Vagina (tissue), 2 donors: ENCODE measurements around the gene SRRD. TPM values are rescaled to one million over a fixed set of nuclear protein-coding genes. Genes with fewer than 3 reads are reported as not detected.

ENCODE experiments used
- DNase-seq, 2 donors: peaks; one replicate each; pipeline ENCODE4 v3.0.0-alpha.2; 2017; ENCODE audit errors: extremely low spot score in 2 of 2
- H3K27ac ChIP-seq: fragments of 200-600 bp; sonication (generic); one replicate; pipeline ENCODE4 v1.5.1; 2019
- H3K27me3 ChIP-seq: fragments of 200-600 bp; sonication (generic); one replicate; pipeline ENCODE4 v1.5.1; 2019
- H3K36me3 ChIP-seq, 2 donors: fragments of 200-600 bp; sonication (generic); one replicate each; pipeline ENCODE4 v1.5.1; 2017 to 2019
- H3K4me1 ChIP-seq: fragments of 200-600 bp; sonication (generic); one replicate; pipeline ENCODE4 v1.5.1; 2019
- H3K4me3 ChIP-seq, 2 donors: fragments of 200-600 bp; sonication (generic); 1 replicate in 1 of 2; 2 replicates in 1 of 2; pipeline ENCODE4 v1.5.1; 2016 to 2019
- H3K9me3 ChIP-seq: fragments of 200-600 bp; sonication (generic); one replicate; pipeline ENCODE4 v1.5.1; 2019
- CTCF ChIP-seq, 3 experiments: fragments of 450-650 bp in 2 of 3; fragments of 200-600 bp in 1 of 3; sonication (generic) in 1 of 3; IDR thresholded peaks; one replicate each; pipeline ENCODE4 v1.5.1; 2017 to 2019; ENCODE audit warnings: antibody characterized with exemption in 3 of 3, mild to moderate bottlenecking in 2 of 3, moderate library complexity in 2 of 3
- POLR2A ChIP-seq, 2 donors: fragments of 450-650 bp; IDR thresholded peaks; one replicate each; pipeline ENCODE4 v1.6.1; 2017; ENCODE audit warnings: antibody characterized with exemption in 2 of 2, mild to moderate bottlenecking in 2 of 2, moderate library complexity in 2 of 2
- POLR2AphosphoS5 ChIP-seq, 2 donors: sonication (generic); formaldehyde crosslinking; IDR thresholded peaks; one replicate each; pipeline ENCODE4 v1.9.0; 2017; ENCODE audit warnings: antibody characterized with exemption in 2 of 2, mild to moderate bottlenecking in 2 of 2, low read depth in 1 of 2; ENCODE audit not compliant: insufficient read depth in 1 of 2
- intact Hi-C: fragments of 100-400 bp; cut with DNase I; formaldehyde crosslinking; loops from one replicate; pipeline ENCODE4 v1.15.1; 2023
- total RNA-seq: library from RNA; depleted of rRNA; stranded (reverse); fragments of >200 nt; gene quantifications from one replicate; pipeline ENCODE4 v1.2.3, GENCODE V29; 2016

SRRD gene
- total RNA-seq, 1 donor from 2014 or later, result 11.0 TPM

- Histone ChIP-seq H3K27me3 (no peaks in the 10 kb centered on the region), H3K9me3 (no peaks in the 10 kb centered on the region), H3K4me3 (peak overlapping the region; percentile 68 to 99), H3K27ac (peak overlapping the region; percentile 98), H3K36me3 (peaks cover 0 to 12% of the 10 kb centered on the region in 2 donors), H3K4me1 (peaks cover 69% of the 10 kb centered on the region)
- TF ChIP-seq POLR2A (IDR thresholded peaks at IDR 0.05) (no peak), POLR2AphosphoS5 (IDR thresholded peaks at IDR 0.05; ENCODE audit: insufficient read depth in 1 of 2, low read depth in 1 of 2) (no peak), CTCF (IDR thresholded peaks at IDR 0.05) (no peak)
- intact Hi-C loops, result no loop called here
- DNase-seq, result no peak
Measured at GRCh38 chr22:26483043-26483438, 636 bp upstream of the SRRD start.

- H3K4me3 ChIP-seq, result peak overlapping the region; percentile 68 to 99
- no peaks in the 10 kb centered on the region for H3K9me3 ChIP-seq
- no peak for DNase-seq
- H3K27me3 ChIP-seq, result no peaks in the 10 kb centered on the region
- H3K4me1 ChIP-seq, result peaks cover 60% of the 10 kb centered on the region
- H3K27ac ChIP-seq, result peak overlapping the region; percentile 98
- no peak for TF ChIP-seq POLR2AphosphoS5 (IDR thresholded peaks at IDR 0.05; ENCODE audit: insufficient read depth in 1 of 2, low read depth in 1 of 2)
- TF ChIP-seq CTCF (IDR thresholded peaks at IDR 0.05), result no peak
- TF ChIP-seq POLR2A (IDR thresholded peaks at IDR 0.05), result no peak
- H3K36me3 ChIP-seq, result peaks cover 0 to 25% of the 10 kb centered on the region in 2 donors
- intact Hi-C loops, result no loop called here
Measured at GRCh38 chr22:26484360-26484706, 656 bp downstream of the SRRD start.

GRCh38 chr22:26485013-26485412, 1.3 kb downstream of the SRRD start:
- DNase-seq, result no peak
- Histone ChIP-seq H3K4me3 (peak overlapping the region in 1 of 2 donors; percentile 68), H3K27me3 (no peaks in the 10 kb centered on the region), H3K27ac (peak overlapping the region; percentile 98), H3K4me1 (peaks cover 54% of the 10 kb centered on the region), H3K36me3 (peaks cover 0 to 32% of the 10 kb centered on the region in 2 donors), H3K9me3 (no peaks in the 10 kb centered on the region)
- intact Hi-C loops, result no loop called here
- no peak for TF ChIP-seq POLR2A (IDR thresholded peaks at IDR 0.05)
- TF ChIP-seq POLR2AphosphoS5 (IDR thresholded peaks at IDR 0.05; ENCODE audit: insufficient read depth in 1 of 2, low read depth in 1 of 2), result no peak
- TF ChIP-seq CTCF (IDR thresholded peaks at IDR 0.05), result no peak

GRCh38 chr22:26485806-26486390, 2.2 kb downstream of the SRRD start:
- no peaks in the 10 kb centered on the region for H3K9me3 ChIP-seq
- TF ChIP-seq CTCF (IDR thresholded peaks at IDR 0.05), result no peak
- TF ChIP-seq POLR2AphosphoS5 (IDR thresholded peaks at IDR 0.05; ENCODE audit: insufficient read depth in 1 of 2, low read depth in 1 of 2), result no peak
- TF ChIP-seq POLR2A (IDR thresholded peaks at IDR 0.05), result no peak
- H3K4me1 ChIP-seq, result peaks cover 45% of the 10 kb centered on the region
- H3K36me3 ChIP-seq, result peaks cover 0 to 35% of the 10 kb centered on the region in 2 donors
- H3K27me3 ChIP-seq, result no peaks in the 10 kb centered on the region
- no peak for DNase-seq
- intact Hi-C loops, result no loop called here
- H3K27ac ChIP-seq, result no peak overlapping the region
- no peak overlapping the region for H3K4me3 ChIP-seq

- peaks cover 40% of the 10 kb centered on the region for H3K4me1 ChIP-seq
- TF ChIP-seq POLR2AphosphoS5 (IDR thresholded peaks at IDR 0.05; ENCODE audit: insufficient read depth in 1 of 2, low read depth in 1 of 2) (no peak), POLR2A (IDR thresholded peaks at IDR 0.05) (no peak), CTCF (IDR thresholded peaks at IDR 0.05) (no peak)
- H3K9me3 ChIP-seq, result no peaks in the 10 kb centered on the region
- no peaks in the 10 kb centered on the region for H3K27me3 ChIP-seq
- peaks cover 0 to 40% of the 10 kb centered on the region in 2 donors for H3K36me3 ChIP-seq
- no peak overlapping the region for H3K4me3 ChIP-seq
- H3K27ac ChIP-seq, result no peak overlapping the region
- intact Hi-C loops, result no loop called here
- DNase-seq, result no peak
Measured at GRCh38 chr22:26486394-26486793, 2.7 kb downstream of the SRRD start.
